Ascending aorta (tissue), 2 donors: ENCODE measurements around the gene NAT9. TPM values are rescaled to one million over a fixed set of nuclear protein-coding genes. Genes with fewer than 3 reads are reported as not detected.

Source experiments
- DNase-seq, 2 donors: peaks; one replicate each; pipeline ENCODE4 v3.0.0-alpha.2; 2019; ENCODE audit warnings: low spot score in 2 of 2
- H3K27ac ChIP-seq, 2 donors: fragments of 200-600 bp; sonication (generic); one replicate each; pipeline ENCODE4 v1.5.1; 2016 to 2017; ENCODE audit warnings: mild to moderate bottlenecking in 1 of 2
- H3K27me3 ChIP-seq: fragments of 200-600 bp; sonication (generic); one replicate; pipeline ENCODE4 v1.5.1; 2017
- H3K36me3 ChIP-seq, 2 donors: fragments of 200-600 bp; sonication (generic); one replicate each; pipeline ENCODE4 v1.5.1; 2016
- H3K4me1 ChIP-seq, 2 donors: fragments of 200-600 bp; sonication (generic); one replicate each; pipeline ENCODE4 v1.5.1; 2016 to 2017; ENCODE audit warnings: mild to moderate bottlenecking in 1 of 2
- H3K4me3 ChIP-seq, 2 donors: fragments of 200-600 bp; sonication (generic); one replicate each; pipeline ENCODE4 v1.5.1; 2016 to 2017; ENCODE audit warnings: mild to moderate bottlenecking in 1 of 2
- H3K9me3 ChIP-seq, 2 donors: fragments of 200-600 bp; sonication (generic); one replicate each; pipeline ENCODE4 v1.5.1; 2016
- intact Hi-C: fragments of 100-400 bp; cut with DNase I; formaldehyde crosslinking; loops from one replicate; pipeline ENCODE4 v1.15.1; 2023
- total RNA-seq: library from RNA; depleted of rRNA; stranded (reverse); fragments of >200 nt; gene quantifications from one replicate; pipeline ENCODE4 v1.1.0, GENCODE V29; 2016
- TF ChIP-seq, protein P1 (sequence below), 3 experiments: fragments of 200-600 bp in 2 of 3; fragments of 450-650 bp in 1 of 3; sonication (generic) in 2 of 3; IDR thresholded peaks; one replicate each; pipeline ENCODE4 v1.5.1; 2016 to 2019; ENCODE audit warnings: antibody characterized with exemption in 3 of 3, mild to moderate bottlenecking in 1 of 3, moderate library complexity in 1 of 3

Gene NAT9
- total RNA-seq, 1 donor from 2014 or later: 13.3 TPM

- Histone ChIP-seq H3K4me3 (no peak overlapping the region), H3K36me3 (peaks cover 50 to 75% of the 10 kb centered on the region in 2 donors), H3K27ac (no peak overlapping the region), H3K9me3 (no peaks in the 10 kb centered on the region), H3K4me1 (no peaks in the 10 kb centered on the region), H3K27me3 (no peaks in the 10 kb centered on the region)
- intact Hi-C loops: no loop called here
- TF ChIP-seq, protein P1, sequence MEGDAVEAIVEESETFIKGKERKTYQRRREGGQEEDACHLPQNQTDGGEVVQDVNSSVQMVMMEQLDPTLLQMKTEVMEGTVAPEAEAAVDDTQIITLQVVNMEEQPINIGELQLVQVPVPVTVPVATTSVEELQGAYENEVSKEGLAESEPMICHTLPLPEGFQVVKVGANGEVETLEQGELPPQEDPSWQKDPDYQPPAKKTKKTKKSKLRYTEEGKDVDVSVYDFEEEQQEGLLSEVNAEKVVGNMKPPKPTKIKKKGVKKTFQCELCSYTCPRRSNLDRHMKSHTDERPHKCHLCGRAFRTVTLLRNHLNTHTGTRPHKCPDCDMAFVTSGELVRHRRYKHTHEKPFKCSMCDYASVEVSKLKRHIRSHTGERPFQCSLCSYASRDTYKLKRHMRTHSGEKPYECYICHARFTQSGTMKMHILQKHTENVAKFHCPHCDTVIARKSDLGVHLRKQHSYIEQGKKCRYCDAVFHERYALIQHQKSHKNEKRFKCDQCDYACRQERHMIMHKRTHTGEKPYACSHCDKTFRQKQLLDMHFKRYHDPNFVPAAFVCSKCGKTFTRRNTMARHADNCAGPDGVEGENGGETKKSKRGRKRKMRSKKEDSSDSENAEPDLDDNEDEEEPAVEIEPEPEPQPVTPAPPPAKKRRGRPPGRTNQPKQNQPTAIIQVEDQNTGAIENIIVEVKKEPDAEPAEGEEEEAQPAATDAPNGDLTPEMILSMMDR (IDR thresholded peaks at IDR 0.05): no peak
- DNase-seq: no peak
Measured at GRCh38 chr17:74796211-74796610, 20.1 kb upstream of the NAT9 start.

GRCh38 chr17:74795327-74796020 lies 19.3 kb upstream of the NAT9 start:
- TF ChIP-seq, protein P1 (IDR thresholded peaks at IDR 0.05): no peak
- Histone ChIP-seq H3K4me3 (no peak overlapping the region), H3K27ac (no peak overlapping the region), H3K36me3 (peaks cover 50 to 78% of the 10 kb centered on the region in 2 donors), H3K27me3 (no peaks in the 10 kb centered on the region), H3K4me1 (no peaks in the 10 kb centered on the region), H3K9me3 (no peaks in the 10 kb centered on the region)
- intact Hi-C loops: no loop called here
- no peak for DNase-seq

GRCh38 chr17:74792586-74793105 lies 16.5 kb upstream of the NAT9 start:
- H3K4me3 ChIP-seq: no peak overlapping the region
- no peaks in the 10 kb centered on the region for H3K9me3 ChIP-seq
- H3K36me3 ChIP-seq: peaks cover 42 to 70% of the 10 kb centered on the region in 2 donors
- no peaks in the 10 kb centered on the region for H3K27me3 ChIP-seq
- DNase-seq: no peak
- intact Hi-C loops: no loop called here
- TF ChIP-seq, protein P1 (IDR thresholded peaks at IDR 0.05): no peak
- no peaks in the 10 kb centered on the region for H3K4me1 ChIP-seq
- no peak overlapping the region for H3K27ac ChIP-seq

- Histone ChIP-seq H3K36me3 (peaks cover 30 to 55% of the 10 kb centered on the region in 2 donors), H3K27ac (no peak overlapping the region), H3K9me3 (no peaks in the 10 kb centered on the region), H3K27me3 (no peaks in the 10 kb centered on the region), H3K4me1 (no peaks in the 10 kb centered on the region), H3K4me3 (no peak overlapping the region)
- TF ChIP-seq, protein P1 (IDR thresholded peaks at IDR 0.05): no peak
- no peak for DNase-seq
- intact Hi-C loops: loop anchor here (2.0 kb wide), 1 partner anchor 74 kb away; no protein-coding TSS in a partner anchor
Measured at GRCh38 chr17:74790161-74791058, 14.3 kb upstream of the NAT9 start.

GRCh38 chr17:74786431-74787055 lies 10.4 kb upstream of the NAT9 start:
- H3K9me3 ChIP-seq: no peaks in the 10 kb centered on the region
- no peak for DNase-seq
- no peak overlapping the region for H3K27ac ChIP-seq
- intact Hi-C loops: no loop called here
- H3K4me3 ChIP-seq: no peak overlapping the region
- H3K27me3 ChIP-seq: no peaks in the 10 kb centered on the region
- peaks cover 8 to 30% of the 10 kb centered on the region in 2 donors for H3K36me3 ChIP-seq
- TF ChIP-seq, protein P1 (IDR thresholded peaks at IDR 0.05): no peak
- no peaks in the 10 kb centered on the region for H3K4me1 ChIP-seq
